Kidney capillary endothelial cell (primary cell): ENCODE measurements around the gene VENTX.

Experiments
- DNase-seq: peaks from one replicate; pipeline ENCODE4 v3.0.0-alpha.2; 2018; ENCODE audit warnings: low spot score

VENTX gene

GRCh38 chr10:133201948-133202725 is 35.5 kb upstream of the VENTX start:
- DNase-seq = no peak

DNA sequence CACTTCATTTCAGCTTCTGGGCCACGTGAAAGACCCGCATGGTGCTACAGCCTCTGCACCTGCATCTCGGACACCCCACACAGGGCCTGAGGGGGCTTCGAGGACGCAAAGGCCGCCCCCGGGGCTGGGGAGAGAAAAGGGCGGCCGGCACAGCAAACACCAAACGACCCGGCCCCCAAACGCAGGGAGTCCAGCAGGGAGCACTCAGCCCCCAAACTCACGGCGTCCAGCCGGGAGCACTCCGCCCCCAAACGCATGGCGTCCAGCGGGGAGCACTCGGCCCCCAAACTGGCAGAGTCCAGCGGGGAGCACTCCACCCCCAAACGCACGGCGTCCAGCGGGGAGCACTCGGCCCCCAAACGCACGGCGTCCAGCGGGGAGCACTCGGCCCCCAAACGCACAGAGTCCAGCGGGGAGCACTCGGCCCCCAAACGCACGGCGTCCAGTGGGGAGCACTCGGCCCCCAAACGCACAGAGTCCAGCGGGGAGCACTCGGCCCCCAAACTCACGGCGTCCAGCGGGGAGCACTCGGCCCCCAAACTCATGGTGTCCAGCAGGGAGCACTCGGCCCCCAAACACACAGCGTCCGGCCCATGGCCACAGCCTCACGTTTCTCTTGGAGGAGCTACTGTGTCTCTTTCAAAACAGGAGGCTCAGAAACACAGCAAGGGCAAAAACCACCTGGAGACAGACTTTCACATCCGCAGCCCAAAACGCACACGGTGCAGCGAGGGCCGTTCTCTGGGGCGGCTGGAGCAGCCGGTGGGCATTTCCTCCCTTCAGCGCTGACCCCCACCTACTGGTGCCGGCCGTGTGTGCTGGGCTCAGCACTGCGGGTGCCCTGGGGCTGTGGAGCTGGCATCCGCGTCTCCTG is 34.6 kb upstream of the VENTX start:
- no peak for DNase-seq

DNA sequence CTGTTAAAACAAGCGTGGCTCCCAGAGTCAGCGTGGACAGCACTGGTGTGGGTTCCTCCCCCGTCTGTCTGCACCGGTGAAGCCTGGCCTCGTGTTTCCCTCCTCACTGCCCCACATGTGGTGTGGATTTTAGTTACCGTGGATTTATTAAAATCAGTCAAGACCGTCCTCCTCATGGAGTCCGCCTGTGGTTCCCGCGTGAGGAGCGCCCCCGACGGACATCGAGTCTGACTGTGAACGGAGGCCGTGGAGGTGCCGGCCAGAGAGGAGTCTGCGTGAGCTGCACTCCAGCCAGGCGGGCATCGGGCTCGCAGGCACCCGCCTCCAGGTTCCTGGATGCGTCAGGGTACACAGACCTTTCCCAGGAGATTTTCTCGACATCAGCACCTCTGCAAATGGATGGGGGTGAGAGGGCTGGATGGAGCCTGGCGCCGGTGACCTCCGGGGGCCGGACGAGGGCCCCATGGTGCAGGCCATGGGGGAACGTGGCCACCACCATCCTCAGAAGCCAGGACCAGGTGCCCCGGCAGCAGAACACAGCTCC is 33.9 kb upstream of the VENTX start:
- DNase-seq = no peak

- DNase-seq = no peak
Observed at GRCh38 chr10:133204226-133205015, 33.2 kb upstream of the VENTX start.

DNA sequence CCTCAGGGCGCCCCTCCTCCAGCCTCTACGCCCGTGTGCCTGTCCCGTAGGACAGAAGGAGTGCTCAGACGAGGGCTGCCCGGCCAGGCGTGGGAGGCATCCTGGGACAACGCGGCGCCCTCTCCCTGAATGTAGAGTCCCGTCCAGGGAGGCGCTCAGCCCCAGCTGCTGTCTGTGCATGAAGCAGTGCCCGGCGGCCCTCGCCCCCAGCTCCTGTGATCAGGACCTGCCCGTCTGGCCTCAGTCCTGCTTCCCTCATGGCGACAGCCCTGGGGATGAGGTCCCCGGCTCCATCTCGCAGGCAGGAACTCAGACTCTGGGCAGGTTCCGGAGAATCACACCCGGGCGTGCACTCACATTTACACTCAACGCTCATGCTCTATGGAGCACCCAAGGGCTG is 32.5 kb upstream of the VENTX start:
- no peak for DNase-seq

GRCh38 chr10:133206356-133207040 is 31.2 kb upstream of the VENTX start:
- no peak for DNase-seq

- DNase-seq = no peak
Observed at GRCh38 chr10:133207041-133207600, 30.5 kb upstream of the VENTX start.

- DNase-seq = no peak
Observed at GRCh38 chr10:133207627-133208026, 30.0 kb upstream of the VENTX start.

DNA sequence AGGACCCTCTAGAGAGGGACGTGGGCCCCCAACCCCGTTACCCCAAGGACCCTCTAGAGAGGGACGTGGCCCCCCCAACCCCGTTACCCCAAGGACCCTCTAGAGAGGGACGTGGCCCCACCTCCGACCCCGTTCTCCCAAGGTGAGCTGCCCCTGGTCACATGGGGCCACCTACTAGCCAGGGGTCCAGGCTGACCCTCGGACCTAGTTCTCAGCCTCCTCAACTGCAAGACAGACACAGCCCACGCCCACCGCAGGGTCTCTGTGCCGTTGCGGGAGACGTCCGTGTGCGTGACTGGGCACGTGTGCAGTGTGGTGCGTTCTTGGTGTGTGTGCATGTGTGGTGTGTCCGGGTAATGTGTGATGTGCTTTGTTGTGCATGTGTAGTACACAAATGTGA is 29.2 kb upstream of the VENTX start:
- DNase-seq = no peak

- DNase-seq = no peak
Observed at GRCh38 chr10:133209117-133209516, 28.5 kb upstream of the VENTX start.

GRCh38 chr10:133209641-133210040 is 28.0 kb upstream of the VENTX start:
- DNase-seq = no peak

DNA sequence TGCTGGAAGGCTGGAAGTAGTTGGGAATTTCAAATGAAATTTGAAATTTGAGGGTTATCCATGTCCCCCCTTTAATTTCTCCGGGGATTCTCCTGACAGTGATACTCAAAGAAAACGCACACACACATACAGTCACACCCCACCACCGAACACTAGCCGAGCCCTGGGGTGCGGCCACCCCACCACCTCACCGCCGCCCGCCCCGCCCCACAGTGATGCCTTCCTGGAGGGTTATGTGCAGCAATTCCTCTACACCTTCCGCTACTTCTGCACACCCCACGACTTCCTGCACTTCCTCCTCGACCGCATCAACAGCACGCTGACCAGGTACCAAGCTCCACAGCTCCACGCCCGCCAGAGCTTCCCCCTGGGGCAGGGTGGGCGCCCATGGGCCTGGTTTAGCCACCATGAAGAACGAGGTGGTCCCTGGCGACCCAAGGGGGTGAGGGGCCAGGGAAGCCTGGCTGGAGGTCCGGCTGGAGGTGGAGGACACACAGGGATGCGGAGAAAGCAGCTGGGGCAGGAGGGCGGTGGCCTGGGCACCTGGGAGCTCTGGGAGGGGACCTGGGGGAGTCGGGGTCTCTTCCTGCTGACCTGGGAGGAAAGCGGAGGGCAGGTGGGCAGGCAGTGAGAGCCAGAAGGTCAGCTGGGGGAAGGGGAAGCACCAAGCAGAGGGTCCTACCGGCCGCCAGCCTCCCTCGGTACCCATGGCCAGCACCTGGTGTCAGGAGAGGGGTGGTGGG is 27.1 kb upstream of the VENTX start:
- DNase-seq = no peak

DNA sequence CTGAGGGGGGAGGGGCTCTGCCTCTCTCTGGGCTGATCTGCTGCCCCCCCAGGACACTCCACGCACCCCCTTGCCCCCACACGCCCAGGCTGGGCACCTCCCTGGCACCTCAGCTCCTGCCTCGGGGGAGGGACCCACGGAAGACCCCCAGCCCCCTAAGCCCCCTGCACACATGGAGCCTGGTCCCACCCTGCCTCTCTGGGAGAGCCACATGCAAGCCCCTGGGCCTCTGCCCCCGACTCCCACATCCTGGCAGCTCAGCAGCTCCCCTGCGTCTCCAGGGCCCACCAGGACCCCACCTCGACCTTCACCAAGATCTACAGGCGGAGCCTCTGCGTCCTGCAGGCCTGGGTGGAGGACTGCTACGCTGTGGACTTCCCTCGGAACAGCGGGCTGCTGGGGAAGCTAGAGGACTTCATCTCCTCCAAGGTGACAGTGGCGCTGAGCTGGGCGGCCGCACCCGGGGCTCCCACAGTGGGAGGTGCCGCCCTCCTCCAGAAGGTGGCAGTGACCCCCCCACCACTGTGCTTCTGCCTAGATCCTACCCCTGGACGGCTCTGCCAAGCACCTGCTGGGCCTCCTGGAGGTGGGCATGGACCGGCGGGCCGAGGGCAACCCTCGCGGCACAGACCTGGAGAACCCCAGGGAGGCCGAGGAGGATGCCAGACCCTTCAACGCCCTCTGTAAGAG is 26.4 kb upstream of the VENTX start:
- DNase-seq = no peak

DNA sequence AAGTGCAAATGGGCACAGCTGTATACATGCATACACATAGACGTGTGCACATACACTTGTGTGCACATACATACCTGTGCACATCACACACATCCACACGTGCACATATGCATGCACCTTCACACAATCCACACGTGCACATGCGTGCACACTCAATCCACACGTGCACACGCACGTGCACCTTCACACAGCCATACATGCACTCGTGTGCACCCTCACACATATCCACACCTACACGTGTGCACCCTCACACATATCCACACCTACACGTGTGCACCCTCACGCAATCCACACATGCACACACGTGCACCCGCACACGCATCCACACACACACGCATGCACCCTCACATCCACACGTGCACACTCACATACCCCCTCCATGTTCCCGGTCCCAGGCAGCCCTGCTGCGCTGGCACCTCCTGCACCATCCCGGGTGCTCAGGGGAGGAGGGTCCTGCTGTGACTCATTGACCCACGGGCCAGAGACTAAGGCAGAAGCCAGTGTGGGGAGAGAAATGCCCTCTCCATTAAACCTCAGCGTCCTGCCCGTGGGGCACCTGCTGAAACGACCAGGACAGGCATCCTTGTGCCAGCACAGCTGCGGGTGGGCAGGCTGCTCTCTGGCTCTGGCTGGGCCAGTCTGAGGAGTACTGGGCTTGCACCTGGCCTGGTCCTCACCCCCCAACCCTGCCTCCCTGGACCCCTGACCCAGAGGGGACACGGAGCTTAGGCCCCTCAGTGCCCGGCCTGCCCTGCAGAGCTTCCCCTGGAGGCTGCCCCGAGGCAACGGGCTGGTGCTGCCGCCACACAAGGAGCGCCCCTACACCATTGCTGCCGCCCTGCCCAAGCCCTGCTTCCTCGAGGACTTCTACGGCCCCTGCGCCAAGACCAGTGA is 25.4 kb upstream of the VENTX start:
- DNase-seq = no peak

GRCh38 chr10:133212853-133213494 is 24.7 kb upstream of the VENTX start:
- DNase-seq = no peak

DNA sequence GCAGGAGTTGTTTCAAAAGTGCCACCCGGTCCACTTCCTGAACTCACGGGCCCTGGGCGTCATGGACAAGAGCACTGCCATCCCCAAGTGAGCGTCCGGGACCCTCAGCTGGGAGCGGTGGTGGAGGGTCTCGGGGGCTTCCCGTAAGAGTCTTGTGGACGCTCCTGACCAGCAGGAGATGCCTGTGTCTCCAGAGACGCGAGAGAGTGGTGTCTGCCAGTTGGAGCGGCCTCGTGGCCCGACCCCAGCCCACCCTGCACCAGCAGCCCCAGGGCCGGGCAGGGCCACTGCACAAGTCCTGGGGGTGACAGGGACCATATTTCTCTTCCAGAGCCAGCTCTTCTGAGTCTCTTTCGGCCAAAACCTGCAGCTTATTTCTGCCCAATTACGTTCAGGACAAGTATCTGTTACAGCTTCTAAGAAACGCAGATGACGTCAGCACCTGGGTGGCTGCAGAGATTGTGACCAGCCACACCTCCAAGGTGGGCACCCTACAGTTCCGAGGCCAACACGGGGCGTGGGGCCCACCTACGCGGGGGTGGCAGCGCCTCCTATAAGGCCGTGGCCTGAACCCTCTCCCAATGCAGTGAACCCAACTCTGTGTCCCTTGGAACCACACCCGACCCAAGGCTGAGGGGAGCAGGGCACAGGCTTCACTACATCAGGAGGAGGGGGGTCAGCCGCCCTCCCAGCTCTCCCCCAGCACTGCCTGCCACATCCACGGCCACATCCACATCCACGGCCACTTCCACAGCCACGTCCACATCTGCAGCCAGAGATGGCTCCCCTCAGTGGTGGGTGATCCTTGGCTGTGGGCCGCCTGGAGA is 23.8 kb upstream of the VENTX start:
- no peak for DNase-seq
